ENCODE data around the gene PLEKHG4B.

DNA sequence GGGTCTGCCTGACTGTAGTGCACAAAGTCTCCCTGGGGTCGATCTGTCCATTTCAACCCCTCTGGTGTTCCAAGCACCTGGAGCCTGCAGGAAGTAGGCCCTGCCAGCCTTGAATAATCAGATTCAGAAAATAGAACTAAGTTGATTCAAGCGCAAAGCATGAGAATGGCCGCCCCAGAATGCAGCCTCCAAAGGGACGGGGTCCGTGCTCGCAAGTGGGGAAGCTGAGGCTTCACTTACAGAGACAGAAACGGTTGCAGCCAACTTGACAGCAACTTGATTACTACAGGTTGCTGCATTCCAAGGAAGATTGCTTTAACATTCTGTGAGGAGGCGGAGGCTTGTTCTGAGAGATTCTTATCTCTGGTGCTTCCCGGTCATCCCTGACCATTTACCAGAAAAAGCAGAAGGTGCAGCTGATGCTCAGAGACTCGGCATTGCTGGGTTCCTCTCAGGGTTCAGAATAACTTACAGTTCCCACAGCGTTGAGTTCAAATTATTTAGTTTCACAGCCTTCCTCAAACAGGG lies 84.4 kb downstream of the PLEKHG4B start:
- TF ChIP-seq, protein P1, sequence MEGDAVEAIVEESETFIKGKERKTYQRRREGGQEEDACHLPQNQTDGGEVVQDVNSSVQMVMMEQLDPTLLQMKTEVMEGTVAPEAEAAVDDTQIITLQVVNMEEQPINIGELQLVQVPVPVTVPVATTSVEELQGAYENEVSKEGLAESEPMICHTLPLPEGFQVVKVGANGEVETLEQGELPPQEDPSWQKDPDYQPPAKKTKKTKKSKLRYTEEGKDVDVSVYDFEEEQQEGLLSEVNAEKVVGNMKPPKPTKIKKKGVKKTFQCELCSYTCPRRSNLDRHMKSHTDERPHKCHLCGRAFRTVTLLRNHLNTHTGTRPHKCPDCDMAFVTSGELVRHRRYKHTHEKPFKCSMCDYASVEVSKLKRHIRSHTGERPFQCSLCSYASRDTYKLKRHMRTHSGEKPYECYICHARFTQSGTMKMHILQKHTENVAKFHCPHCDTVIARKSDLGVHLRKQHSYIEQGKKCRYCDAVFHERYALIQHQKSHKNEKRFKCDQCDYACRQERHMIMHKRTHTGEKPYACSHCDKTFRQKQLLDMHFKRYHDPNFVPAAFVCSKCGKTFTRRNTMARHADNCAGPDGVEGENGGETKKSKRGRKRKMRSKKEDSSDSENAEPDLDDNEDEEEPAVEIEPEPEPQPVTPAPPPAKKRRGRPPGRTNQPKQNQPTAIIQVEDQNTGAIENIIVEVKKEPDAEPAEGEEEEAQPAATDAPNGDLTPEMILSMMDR (IDR thresholded peaks at IDR 0.05; ENCODE audit: low read length): no peak
- no peak for TF ChIP-seq EZH2phosphoT487 (IDR thresholded peaks at IDR 0.05; ENCODE audit: low read length)

Data from MM.1S (cell line).